Panc1 (cell line): ENCODE results near the gene SPRED2. TPM values are rescaled to one million over a fixed set of nuclear protein-coding genes. Genes with fewer than 3 reads are reported as not detected.

Source experiments
- ATAC-seq: fragments of 200-7000 bp; cut with Tn5 transposase; 2 replicates; pipeline ENCODE4 v1.9.1; 2020; ENCODE audit warnings: mild to moderate bottlenecking, moderate library complexity
- BruUV-seq: library from RNA; stranded (reverse); fragments of 400-500 nt; replicated peaks from 2 replicates; lab custom pipeline; 2021; lab: Mats Ljungman, UMichigan
- CTCF ChIA-PET: fragments of 300-600 bp; sonication (Branson Sonifier 250); formaldehyde crosslinking; loops from one replicate; lab custom pipeline; 2022; ENCODE audit warnings: antibody characterized with exemption; lab: Charles Lee
- POLR2A ChIA-PET: fragments of 300-600 bp; sonication (Branson Sonifier 250); formaldehyde crosslinking; loops from one replicate; lab custom pipeline; 2022; ENCODE audit warnings: antibody characterized with exemption; lab: Charles Lee
- DNase-seq: peaks from one replicate; pipeline ENCODE4 v3.0.0-alpha.2; 2010; ENCODE audit warnings: low read depth, low spot score
- H3K27ac ChIP-seq: 2 replicates; pipeline ENCODE4 v1.5.1; 2011; ENCODE audit warnings: mild to moderate bottlenecking, low read length, inconsistent platforms
- H3K27me3 ChIP-seq: fragments of 200-500 bp; sonication (Bioruptor generic); 2 replicates; pipeline ENCODE4 v1.6.0; 2014; ENCODE audit warnings: low read length, inconsistent platforms; ENCODE audit not compliant: control insufficient read depth, insufficient read depth
- H3K36me3 ChIP-seq: fragments of 200-500 bp; sonication (Bioruptor generic); 2 replicates; pipeline ENCODE4 v1.5.1; 2014; ENCODE audit warnings: inconsistent platforms, mild to moderate bottlenecking, low read length, moderate library complexity; ENCODE audit not compliant: control insufficient read depth, insufficient read depth
- H3K4me1 ChIP-seq: 2 replicates; pipeline ENCODE4 v1.5.1; 2011; ENCODE audit warnings: inconsistent platforms, mild to moderate bottlenecking, low read length, moderate library complexity; ENCODE audit not compliant: control insufficient read depth, insufficient read depth
- H3K4me3 ChIP-seq, 2 experiments: 2 replicates each; pipeline ENCODE4 v1.5.1; 2011 to 2012; ENCODE audit warnings: low read depth in 2 of 2, low read length in 2 of 2, mild to moderate bottlenecking in 2 of 2, inconsistent platforms in 1 of 2, moderate library complexity in 1 of 2
- H3K9me3 ChIP-seq: fragments of 200-500 bp; sonication (Bioruptor generic); 2 replicates; pipeline ENCODE4 v1.5.1; 2014; ENCODE audit warnings: low read depth, mild to moderate bottlenecking, inconsistent platforms, low read length, moderate library complexity; ENCODE audit not compliant: control insufficient read depth, insufficient read depth
- CTCF ChIP-seq: fragments of 450-650 bp; IDR thresholded peaks from 2 replicates; pipeline ENCODE4 v1.5.1; 2017; ENCODE audit warnings: mild to moderate bottlenecking
- POLR2AphosphoS5 ChIP-seq: IDR thresholded peaks from 2 replicates; pipeline ENCODE4 v1.6.1; 2012; ENCODE audit warnings: mild to moderate bottlenecking, low read depth, low read length, moderate library complexity
- SIN3A ChIP-seq: IDR thresholded peaks from 2 replicates; pipeline ENCODE4 v1.6.1; 2012; ENCODE audit warnings: low read depth, mild to moderate bottlenecking, low read length, moderate library complexity, borderline replicate concordance; ENCODE audit not compliant: insufficient read depth
- TCF7L2 ChIP-seq: IDR thresholded peaks from 2 replicates; pipeline ENCODE4 v1.6.1; 2011; ENCODE audit warnings: mild to moderate bottlenecking, low read depth, low read length, inconsistent platforms
- in situ Hi-C: cut with HindIII; loops from 2 replicates; pipeline ENCODE4 v1.10.0; 2016; ENCODE audit warnings: low sequenced_read_pairs, low pct_unique_long_range_greater_than_20kb
- intact Hi-C: fragments of 100-400 bp; cut with micrococcal nuclease; formaldehyde crosslinking; loops from one replicate; pipeline ENCODE4 v1.10.0; 2022; ENCODE audit not compliant: unreplicated experiment
- total RNA-seq: library from RNA; stranded (reverse); gene quantifications from one replicate; pipeline ENCODE4 v1.2.1, GENCODE V29; 2021; ENCODE audit not compliant: unreplicated experiment
- TF ChIP-seq, protein P1 (sequence below), 2 experiments: IDR thresholded peaks; 2 replicates each; pipeline ENCODE4 v1.6.1; 2011 to 2012; ENCODE audit warnings: low read depth in 2 of 2, control low read depth in 1 of 2, low read length in 1 of 2, mild to moderate bottlenecking in 1 of 2, moderate library complexity in 1 of 2; ENCODE audit not compliant: insufficient read depth in 1 of 2

The SPRED2 gene
- total RNA-seq, 1 experiment from 2014 or later: 60.1 TPM

GRCh38 chr2:65403529-65403915 lies 28.9 kb downstream of the SPRED2 start:
- no peak for DNase-seq
- Histone ChIP-seq H3K4me3 (no peak overlapping the region), H3K4me1 (peaks cover 50% of the 10 kb centered on the region), H3K27me3 (no peaks in the 10 kb centered on the region), H3K9me3 (no peaks in the 10 kb centered on the region), H3K27ac (no peak overlapping the region), H3K36me3 (no peaks in the 10 kb centered on the region)
- intact Hi-C loops: no loop called here
- ChIA-PET POLR2A (no interaction called here), CTCF (no interaction called here)
- BruUV-seq: no TSS peak
- ATAC-seq: no peak
- in situ Hi-C loops: no loop called here
- no peak for TF ChIP-seq CTCF
- TF ChIP-seq, protein P1, sequence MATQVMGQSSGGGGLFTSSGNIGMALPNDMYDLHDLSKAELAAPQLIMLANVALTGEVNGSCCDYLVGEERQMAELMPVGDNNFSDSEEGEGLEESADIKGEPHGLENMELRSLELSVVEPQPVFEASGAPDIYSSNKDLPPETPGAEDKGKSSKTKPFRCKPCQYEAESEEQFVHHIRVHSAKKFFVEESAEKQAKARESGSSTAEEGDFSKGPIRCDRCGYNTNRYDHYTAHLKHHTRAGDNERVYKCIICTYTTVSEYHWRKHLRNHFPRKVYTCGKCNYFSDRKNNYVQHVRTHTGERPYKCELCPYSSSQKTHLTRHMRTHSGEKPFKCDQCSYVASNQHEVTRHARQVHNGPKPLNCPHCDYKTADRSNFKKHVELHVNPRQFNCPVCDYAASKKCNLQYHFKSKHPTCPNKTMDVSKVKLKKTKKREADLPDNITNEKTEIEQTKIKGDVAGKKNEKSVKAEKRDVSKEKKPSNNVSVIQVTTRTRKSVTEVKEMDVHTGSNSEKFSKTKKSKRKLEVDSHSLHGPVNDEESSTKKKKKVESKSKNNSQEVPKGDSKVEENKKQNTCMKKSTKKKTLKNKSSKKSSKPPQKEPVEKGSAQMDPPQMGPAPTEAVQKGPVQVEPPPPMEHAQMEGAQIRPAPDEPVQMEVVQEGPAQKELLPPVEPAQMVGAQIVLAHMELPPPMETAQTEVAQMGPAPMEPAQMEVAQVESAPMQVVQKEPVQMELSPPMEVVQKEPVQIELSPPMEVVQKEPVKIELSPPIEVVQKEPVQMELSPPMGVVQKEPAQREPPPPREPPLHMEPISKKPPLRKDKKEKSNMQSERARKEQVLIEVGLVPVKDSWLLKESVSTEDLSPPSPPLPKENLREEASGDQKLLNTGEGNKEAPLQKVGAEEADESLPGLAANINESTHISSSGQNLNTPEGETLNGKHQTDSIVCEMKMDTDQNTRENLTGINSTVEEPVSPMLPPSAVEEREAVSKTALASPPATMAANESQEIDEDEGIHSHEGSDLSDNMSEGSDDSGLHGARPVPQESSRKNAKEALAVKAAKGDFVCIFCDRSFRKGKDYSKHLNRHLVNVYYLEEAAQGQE (IDR thresholded peaks at IDR 0.05; ENCODE audit: insufficient read depth in 1 of 2, low read depth in 2 of 2, low read length in 1 of 2): no peak
- no peak for TF ChIP-seq SIN3A
- TF ChIP-seq POLR2AphosphoS5: no peak

- ATAC-seq: no peak
- intact Hi-C loops (no loop called here), in situ Hi-C loops (no loop called here)
- Histone ChIP-seq H3K4me1 (peaks cover 45% of the 10 kb centered on the region), H3K9me3 (no peaks in the 10 kb centered on the region), H3K4me3 (no peak overlapping the region), H3K36me3 (no peaks in the 10 kb centered on the region), H3K27me3 (no peaks in the 10 kb centered on the region), H3K27ac (no peak overlapping the region)
- POLR2A ChIA-PET: no interaction called here
- BruUV-seq: no TSS peak
- no peak for DNase-seq
- CTCF ChIA-PET: no interaction called here
- TF ChIP-seq, protein P1 (IDR thresholded peaks at IDR 0.05; ENCODE audit: insufficient read depth in 1 of 2, low read depth in 2 of 2, low read length in 1 of 2): no peak
- TF ChIP-seq POLR2AphosphoS5: no peak
- no peak for TF ChIP-seq CTCF
- no peak for TF ChIP-seq TCF7L2
- TF ChIP-seq SIN3A: no peak
These were observed 29.4 kb downstream of the SPRED2 start for GRCh38 chr2:65402780-65403528.
